HCT116 (cell line): ENCODE data around the gene CHML. TPM values are rescaled to one million over a fixed set of nuclear protein-coding genes. Genes with fewer than 3 reads are reported as not detected.

Source experiments
- ATAC-seq: fragments of 200-7000 bp; cut with Tn5 transposase; 2 replicates; pipeline ENCODE4 v1.9.1; 2020; ENCODE audit warnings: mild to moderate bottlenecking, moderate library complexity
- BruUV-seq: library from RNA; stranded (reverse); fragments of 400-500 nt; replicated peaks from 2 replicates; lab custom pipeline; 2021; lab: Mats Ljungman, UMichigan
- CTCF ChIA-PET: fragments of 300-600 bp; sonication (Branson Sonifier 250); formaldehyde crosslinking; loops from one replicate; lab custom pipeline; 2021; ENCODE audit warnings: antibody characterized with exemption; lab: Charles Lee
- POLR2A ChIA-PET: fragments of 300-600, 350-600 bp; sonication (Branson Sonifier 250); formaldehyde crosslinking; loops from one replicate; lab custom pipeline; 2021; ENCODE audit warnings: antibody characterized with exemption; lab: Charles Lee
- RAD21 ChIA-PET, 2 experiments: fragments of 300-600 bp; sonication (Branson Sonifier 250); formaldehyde crosslinking; loops; one replicate each; lab custom pipeline; 2023; ENCODE audit warnings: low total read pairs in 2 of 2; ENCODE audit not compliant: uncharacterized antibody in 2 of 2, unreplicated experiment in 2 of 2, low non-redundant PET in 1 of 2; lab: Charles Lee
- DNase-seq: peaks from one replicate; pipeline ENCODE4 v3.0.0-alpha.2; 2010; ENCODE audit warnings: low read depth, low spot score
- H2AFZ ChIP-seq: fragments of 200-600 bp; shearing (Covaris generic), sonication (generic); 2 replicates; pipeline ENCODE4 v1.6.1; 2017; ENCODE audit warnings: low read depth, mixed run types, mixed read lengths, antibody characterized with exemption, low read length; ENCODE audit not compliant: poor library complexity, severe bottlenecking
- H3K27ac ChIP-seq: 2 replicates; pipeline ENCODE4 v1.5.1; 2012; ENCODE audit warnings: low read depth, low read length
- H3K27me3 ChIP-seq: fragments of 200-600 bp; sonication (generic); 2 replicates; pipeline ENCODE4 v1.6.1; 2016; ENCODE audit warnings: mixed run types, low read length, mixed read lengths; ENCODE audit not compliant: insufficient read depth
- H3K36me3 ChIP-seq, 2 experiments: fragments of 200-500 bp in 1 of 2; fragments of 200-600 bp in 1 of 2; sonication (Bioruptor generic) in 1 of 2; sonication (generic) in 1 of 2; 2 replicates each; pipeline versions ENCODE4 v1.5.1 to v1.6.1; 2014 to 2016; ENCODE audit warnings: low read length in 2 of 2, inconsistent platforms in 1 of 2, mixed read lengths in 1 of 2, mixed run types in 1 of 2; ENCODE audit not compliant: insufficient read depth in 2 of 2, control insufficient read depth in 1 of 2
- H3K4me1 ChIP-seq, 2 experiments: fragments of 200-600 bp in 1 of 2; sonication (generic) in 1 of 2; 2 replicates each; pipeline versions ENCODE4 v1.5.1 to v1.6.1; 2012 to 2017; ENCODE audit warnings: low read length in 2 of 2, inconsistent platforms in 1 of 2, mild to moderate bottlenecking in 1 of 2, mixed read lengths in 1 of 2, mixed run types in 1 of 2, moderate library complexity in 1 of 2; ENCODE audit not compliant: insufficient read depth in 2 of 2, control insufficient read depth in 1 of 2
- H3K4me2 ChIP-seq: fragments of 200-600 bp; sonication (generic); 2 replicates; pipeline ENCODE4 v1.6.1; 2017; ENCODE audit warnings: mixed run types, low read length, mixed read lengths
- H3K4me3 ChIP-seq, 2 experiments: fragments of 200-600 bp in 1 of 2; sonication (generic) in 1 of 2; replicated peaks in 1 of 2; 2 replicates each; pipeline ENCODE4 v1.5.1; 2011 to 2016; ENCODE audit warnings: low read length in 2 of 2, control low read depth in 1 of 2, low read depth in 1 of 2, mild to moderate bottlenecking in 1 of 2, mixed read lengths in 1 of 2, mixed run types in 1 of 2
- H3K79me2 ChIP-seq: fragments of 200-600 bp; sonication (generic); 2 replicates; pipeline ENCODE4 v1.6.1; 2017; ENCODE audit warnings: mild to moderate bottlenecking, mixed run types, low read length, moderate library complexity, mixed read lengths; ENCODE audit not compliant: insufficient read depth
- H3K9ac ChIP-seq: fragments of 200-600 bp; sonication (generic); 2 replicates; pipeline ENCODE4 v1.6.1; 2016; ENCODE audit warnings: low read length, mixed read lengths
- H3K9me2 ChIP-seq: fragments of 200-600 bp; sonication (generic), shearing (Covaris generic); 2 replicates; pipeline ENCODE4 v1.6.1; 2017; ENCODE audit warnings: mixed run types, mild to moderate bottlenecking, moderate library complexity; ENCODE audit not compliant: insufficient read depth
- H3K9me3 ChIP-seq, 2 experiments: fragments of 200-500 bp in 1 of 2; fragments of 200-600 bp in 1 of 2; sonication (Bioruptor generic) in 1 of 2; sonication (generic) in 1 of 2; 2 replicates each; pipeline ENCODE4 v1.6.1; 2014 to 2017; ENCODE audit warnings: low read length in 2 of 2, mixed read lengths in 2 of 2, inconsistent platforms in 1 of 2, low read depth in 1 of 2, mild to moderate bottlenecking in 1 of 2, mixed run types in 1 of 2, moderate library complexity in 1 of 2; ENCODE audit not compliant: control insufficient read depth in 1 of 2, insufficient read depth in 1 of 2
- H4K20me1 ChIP-seq: fragments of 200-600 bp; sonication (generic), shearing (Covaris generic); 2 replicates; pipeline ENCODE4 v1.6.1; 2017; ENCODE audit warnings: mixed run types, mild to moderate bottlenecking, moderate library complexity; ENCODE audit not compliant: insufficient read depth
- CBX3 ChIP-seq: IDR thresholded peaks from 2 replicates; pipeline ENCODE4 v1.6.1; 2012; ENCODE audit warnings: low read depth
- CEBPB ChIP-seq: IDR thresholded peaks from 2 replicates; pipeline ENCODE4 v1.6.1; 2012; ENCODE audit warnings: low read depth
- EGR1 ChIP-seq: IDR thresholded peaks from 2 replicates; pipeline ENCODE4 v1.6.1; 2012; ENCODE audit warnings: low read depth
- ELF1 ChIP-seq: IDR thresholded peaks from 2 replicates; pipeline ENCODE4 v1.6.1; 2012; ENCODE audit warnings: low read depth, borderline replicate concordance
- EZH2phosphoT487 ChIP-seq: fragments of 200-600 bp; IDR thresholded peaks from 2 replicates; pipeline ENCODE4 v1.6.1; 2018; ENCODE audit warnings: antibody characterized with exemption, borderline replicate concordance
- JUND ChIP-seq: IDR thresholded peaks from 2 replicates; pipeline ENCODE4 v1.6.1; 2012
- POLR2A ChIP-seq: IDR thresholded peaks from 2 replicates; pipeline ENCODE4 v1.7.0; 2011; ENCODE audit warnings: borderline replicate concordance; ENCODE audit not compliant: insufficient read depth, insufficient read length; ENCODE audit errors: extremely low read depth
- RAD21 ChIP-seq: IDR thresholded peaks from 2 replicates; pipeline ENCODE4 v1.6.1; 2012; ENCODE audit warnings: low read depth, mild to moderate bottlenecking
- YY1 ChIP-seq: IDR thresholded peaks from 2 replicates; pipeline ENCODE4 v1.6.1; 2011; ENCODE audit warnings: low read length, low read depth, moderate library complexity, mild to moderate bottlenecking; ENCODE audit not compliant: insufficient replicate concordance; ENCODE audit errors: extremely low read depth
- ZFX ChIP-seq: fragments of 450-650 bp; IDR thresholded peaks from 2 replicates; pipeline ENCODE4 v1.6.1; 2017
- intact Hi-C: fragments of 100-400 bp; cut with micrococcal nuclease; formaldehyde crosslinking; loops from 2 replicates; pipeline ENCODE4 v1.10.0; 2022
- total RNA-seq: library from RNA; stranded (reverse); gene quantifications from one replicate; pipeline ENCODE4 v1.2.1, GENCODE V29; 2021; ENCODE audit not compliant: unreplicated experiment
- TF ChIP-seq, protein P1 (sequence below): IDR thresholded peaks from 2 replicates; pipeline ENCODE4 v1.6.1; 2012
- TF ChIP-seq, protein P2 (sequence below): IDR thresholded peaks from 2 replicates; pipeline ENCODE4 v1.6.1; 2012
- TF ChIP-seq, protein P3 (sequence below): IDR thresholded peaks from 2 replicates; pipeline ENCODE4 v1.6.1; 2012; ENCODE audit warnings: low read depth
- TF ChIP-seq, protein P4 (sequence below), 3 experiments: fragments of 200-600 bp in 1 of 3; sonication (generic) in 1 of 3; IDR thresholded peaks in 2 of 3; conservative IDR thresholded peaks in 1 of 3; 2 replicates each; pipeline ENCODE4 v1.5.1; 2012 to 2017; ENCODE audit warnings: low read depth in 2 of 3, low read length in 2 of 3, antibody characterized with exemption in 1 of 3, borderline replicate concordance in 1 of 3, control low read depth in 1 of 3, mild to moderate bottlenecking in 1 of 3, mixed read lengths in 1 of 3, mixed run types in 1 of 3, moderate library complexity in 1 of 3; ENCODE audit not compliant: insufficient read depth in 1 of 3

Gene CHML
- total RNA-seq, 1 experiment from 2014 or later = 9.7 TPM

DNA sequence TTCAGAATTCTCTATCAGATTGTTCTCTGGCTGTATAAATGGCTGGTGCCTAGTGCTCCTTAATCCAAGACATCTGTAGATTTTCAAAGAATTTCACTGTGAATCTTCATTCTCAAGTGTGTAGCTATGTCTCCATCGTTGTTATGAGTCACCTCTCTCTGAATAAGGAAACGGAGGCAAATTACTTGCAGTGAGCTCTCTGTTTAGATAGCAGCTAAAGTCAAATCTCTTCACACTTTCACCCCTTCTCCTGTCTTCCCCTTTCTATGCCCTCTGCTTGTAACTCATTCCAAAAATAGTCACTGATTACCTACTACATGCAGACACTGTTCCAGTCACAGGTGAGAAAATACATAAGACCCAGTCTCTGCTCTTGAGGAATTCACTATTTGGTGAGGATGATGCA, 39.7 kb downstream of the CHML start:
- H3K4me2 ChIP-seq = no peak overlapping the region
- intact Hi-C loops = no loop called here
- H3K9me2 ChIP-seq = no peaks in the 10 kb centered on the region
- no peaks in the 10 kb centered on the region for H3K36me3 ChIP-seq
- ATAC-seq (no peak), DNase-seq (no peak)
- no peaks in the 10 kb centered on the region for H4K20me1 ChIP-seq
- peaks cover 0 to 6% of the 10 kb centered on the region in 2 experiments; a peak in 1 of 4 replicates for H3K4me1 ChIP-seq
- ChIA-PET CTCF (interaction anchor here (1.2 kb wide), 1 partner anchor 10 kb away, joined by 5 read pairs; no protein-coding TSS in a partner anchor), RAD21 (no interaction called here), POLR2A (no interaction called here)
- no peak overlapping the region for H3K27ac ChIP-seq
- no peak overlapping the region for H3K9ac ChIP-seq
- H3K27me3 ChIP-seq = no peaks in the 10 kb centered on the region
- H3K4me3 ChIP-seq = no peak overlapping the region
- BruUV-seq = no TSS peak
- H3K9me3 ChIP-seq = no peaks in the 10 kb centered on the region
- H2AFZ ChIP-seq = no peak overlapping the region
- H3K79me2 ChIP-seq = no peaks in the 10 kb centered on the region
- no peak for TF ChIP-seq JUND
- TF ChIP-seq, protein P1, sequence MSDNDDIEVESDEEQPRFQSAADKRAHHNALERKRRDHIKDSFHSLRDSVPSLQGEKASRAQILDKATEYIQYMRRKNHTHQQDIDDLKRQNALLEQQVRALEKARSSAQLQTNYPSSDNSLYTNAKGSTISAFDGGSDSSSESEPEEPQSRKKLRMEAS = no peak
- TF ChIP-seq ZFX = no peak
- TF ChIP-seq ELF1 = no peak
- TF ChIP-seq, protein P2, sequence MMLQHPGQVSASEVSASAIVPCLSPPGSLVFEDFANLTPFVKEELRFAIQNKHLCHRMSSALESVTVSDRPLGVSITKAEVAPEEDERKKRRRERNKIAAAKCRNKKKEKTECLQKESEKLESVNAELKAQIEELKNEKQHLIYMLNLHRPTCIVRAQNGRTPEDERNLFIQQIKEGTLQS = no peak

DNA sequence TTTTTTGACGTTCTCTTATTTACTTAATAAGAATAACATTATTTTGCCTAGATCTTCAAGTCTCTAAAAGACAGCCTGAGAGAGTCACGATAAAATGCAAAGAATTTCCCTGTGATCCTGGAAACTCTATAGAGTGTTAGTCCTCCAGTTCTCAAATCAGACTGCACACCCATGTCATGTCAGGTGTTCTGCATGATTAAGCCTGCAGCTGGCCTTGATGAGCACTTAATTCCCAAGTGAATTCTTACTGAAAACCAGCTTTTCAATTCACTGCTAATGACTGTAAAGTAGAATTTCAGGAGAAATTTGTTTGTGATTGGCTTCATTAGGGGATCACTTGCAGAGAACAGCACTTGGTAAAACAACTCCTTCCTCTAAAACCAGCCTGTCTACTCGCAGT, 41.9 kb downstream of the CHML start:
- Histone ChIP-seq H3K9ac (no peak overlapping the region), H3K4me3 (no peak overlapping the region), H3K4me1 (peaks cover 0 to 2% of the 10 kb centered on the region in 2 experiments; a peak in 1 of 4 replicates), H3K27ac (no peak overlapping the region), H3K27me3 (no peaks in the 10 kb centered on the region), H3K9me3 (no peaks in the 10 kb centered on the region), H2AFZ (no peak overlapping the region), H3K4me2 (no peak overlapping the region), H3K36me3 (no peaks in the 10 kb centered on the region), H4K20me1 (no peaks in the 10 kb centered on the region), H3K9me2 (no peaks in the 10 kb centered on the region), H3K79me2 (no peaks in the 10 kb centered on the region)
- intact Hi-C loops = no loop called here
- no peak for ATAC-seq
- no TSS peak for BruUV-seq
- RAD21 ChIA-PET = no interaction called here
- DNase-seq = no peak
- POLR2A ChIA-PET = no interaction called here
- CTCF ChIA-PET = interaction anchor here (1.2 kb wide), 1 partner anchor 13 kb away, joined by 4 read pairs; no protein-coding TSS in a partner anchor
- TF ChIP-seq POLR2A = no peak
- TF ChIP-seq RAD21 = no peak
- TF ChIP-seq CEBPB = no peak
- TF ChIP-seq JUND = no peak
- TF ChIP-seq, protein P2 = no peak
- TF ChIP-seq, protein P3, sequence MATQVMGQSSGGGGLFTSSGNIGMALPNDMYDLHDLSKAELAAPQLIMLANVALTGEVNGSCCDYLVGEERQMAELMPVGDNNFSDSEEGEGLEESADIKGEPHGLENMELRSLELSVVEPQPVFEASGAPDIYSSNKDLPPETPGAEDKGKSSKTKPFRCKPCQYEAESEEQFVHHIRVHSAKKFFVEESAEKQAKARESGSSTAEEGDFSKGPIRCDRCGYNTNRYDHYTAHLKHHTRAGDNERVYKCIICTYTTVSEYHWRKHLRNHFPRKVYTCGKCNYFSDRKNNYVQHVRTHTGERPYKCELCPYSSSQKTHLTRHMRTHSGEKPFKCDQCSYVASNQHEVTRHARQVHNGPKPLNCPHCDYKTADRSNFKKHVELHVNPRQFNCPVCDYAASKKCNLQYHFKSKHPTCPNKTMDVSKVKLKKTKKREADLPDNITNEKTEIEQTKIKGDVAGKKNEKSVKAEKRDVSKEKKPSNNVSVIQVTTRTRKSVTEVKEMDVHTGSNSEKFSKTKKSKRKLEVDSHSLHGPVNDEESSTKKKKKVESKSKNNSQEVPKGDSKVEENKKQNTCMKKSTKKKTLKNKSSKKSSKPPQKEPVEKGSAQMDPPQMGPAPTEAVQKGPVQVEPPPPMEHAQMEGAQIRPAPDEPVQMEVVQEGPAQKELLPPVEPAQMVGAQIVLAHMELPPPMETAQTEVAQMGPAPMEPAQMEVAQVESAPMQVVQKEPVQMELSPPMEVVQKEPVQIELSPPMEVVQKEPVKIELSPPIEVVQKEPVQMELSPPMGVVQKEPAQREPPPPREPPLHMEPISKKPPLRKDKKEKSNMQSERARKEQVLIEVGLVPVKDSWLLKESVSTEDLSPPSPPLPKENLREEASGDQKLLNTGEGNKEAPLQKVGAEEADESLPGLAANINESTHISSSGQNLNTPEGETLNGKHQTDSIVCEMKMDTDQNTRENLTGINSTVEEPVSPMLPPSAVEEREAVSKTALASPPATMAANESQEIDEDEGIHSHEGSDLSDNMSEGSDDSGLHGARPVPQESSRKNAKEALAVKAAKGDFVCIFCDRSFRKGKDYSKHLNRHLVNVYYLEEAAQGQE = no peak
- TF ChIP-seq, protein P1 = no peak
- TF ChIP-seq EZH2phosphoT487 = no peak
- TF ChIP-seq YY1 = no peak
- TF ChIP-seq, protein P4, sequence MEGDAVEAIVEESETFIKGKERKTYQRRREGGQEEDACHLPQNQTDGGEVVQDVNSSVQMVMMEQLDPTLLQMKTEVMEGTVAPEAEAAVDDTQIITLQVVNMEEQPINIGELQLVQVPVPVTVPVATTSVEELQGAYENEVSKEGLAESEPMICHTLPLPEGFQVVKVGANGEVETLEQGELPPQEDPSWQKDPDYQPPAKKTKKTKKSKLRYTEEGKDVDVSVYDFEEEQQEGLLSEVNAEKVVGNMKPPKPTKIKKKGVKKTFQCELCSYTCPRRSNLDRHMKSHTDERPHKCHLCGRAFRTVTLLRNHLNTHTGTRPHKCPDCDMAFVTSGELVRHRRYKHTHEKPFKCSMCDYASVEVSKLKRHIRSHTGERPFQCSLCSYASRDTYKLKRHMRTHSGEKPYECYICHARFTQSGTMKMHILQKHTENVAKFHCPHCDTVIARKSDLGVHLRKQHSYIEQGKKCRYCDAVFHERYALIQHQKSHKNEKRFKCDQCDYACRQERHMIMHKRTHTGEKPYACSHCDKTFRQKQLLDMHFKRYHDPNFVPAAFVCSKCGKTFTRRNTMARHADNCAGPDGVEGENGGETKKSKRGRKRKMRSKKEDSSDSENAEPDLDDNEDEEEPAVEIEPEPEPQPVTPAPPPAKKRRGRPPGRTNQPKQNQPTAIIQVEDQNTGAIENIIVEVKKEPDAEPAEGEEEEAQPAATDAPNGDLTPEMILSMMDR (IDR thresholded peaks at IDR 0.05 in 2 of 3, conservative IDR thresholded peaks at IDR 0.05 in 1 of 3; ENCODE audit: borderline replicate concordance in 1 of 3, insufficient read depth in 1 of 3, low read depth in 2 of 3, low read length in 2 of 3) = no peak
- no peak for TF ChIP-seq ZFX
- no peak for TF ChIP-seq EGR1
- TF ChIP-seq CBX3 = no peak
